Caki2 (cell line): ENCODE data around the gene MAST2. TPM values are rescaled to one million over a fixed set of nuclear protein-coding genes. Genes with fewer than 3 reads are reported as not detected.

Experiments
- total RNA-seq: library from RNA; depleted of rRNA; stranded (reverse); fragments of >200 nt; shearing (Covaris generic); gene quantifications from 2 replicates; pipeline ENCODE4 v1.2.3, GENCODE V29; 2014; ENCODE audit warnings: low replicate concordance; rRNA removed

MAST2 gene
- total RNA-seq, 1 experiment from 2014 or later, result 27.5 TPM

Other genes with a start within 250 kb of the MAST2 start
- 89.4 and 99.6 TPM in 2 replicates for gene NASP, start 219.6 kb upstream of the MAST2 start, total RNA-seq
- 0.10 TPM in 1 of 2 replicates, not detected in the other for gene CCDC17, start 179.6 kb upstream of the MAST2 start, total RNA-seq
- gene GPBP1L1, start 117.1 kb upstream of the MAST2 start, total RNA-seq, result 59.0 and 90.2 TPM in 2 replicates
- gene TMEM69, start 115.4 kb upstream of the MAST2 start, total RNA-seq, result 21.6 and 71.6 TPM in 2 replicates
- gene IPP, start 53.0 kb upstream of the MAST2 start, total RNA-seq, result 2.5 and 5.1 TPM in 2 replicates